Dermis lymphatic vessel endothelial cell (primary cell): ENCODE measurements around the gene NTRK1. TPM values are rescaled to one million over a fixed set of nuclear protein-coding genes. Genes with fewer than 3 reads are reported as not detected.

Source experiments
- total RNA-seq: library from RNA; depleted of rRNA; stranded (reverse); fragments of >200 nt; gene quantifications from 2 replicates; pipeline ENCODE4 v1.2.1, GENCODE V29; 2014

Gene NTRK1
- total RNA-seq: not detected in 2 replicates

GRCh38 chr1:156860628-156861423, at the start of gene NTRK1:
NTRK1 (plus strand) TSS chr1:156860865; CDS start chr1:156860935, 70 bp downstream.

GRCh38 chr1:156816561-156817328, 43.9 kb upstream of the NTRK1 start, which contains the start of gene SH2D2A:
SH2D2A (minus strand) TSS chr1:156816848; CDS start chr1:156816708, 140 bp downstream.

DNA sequence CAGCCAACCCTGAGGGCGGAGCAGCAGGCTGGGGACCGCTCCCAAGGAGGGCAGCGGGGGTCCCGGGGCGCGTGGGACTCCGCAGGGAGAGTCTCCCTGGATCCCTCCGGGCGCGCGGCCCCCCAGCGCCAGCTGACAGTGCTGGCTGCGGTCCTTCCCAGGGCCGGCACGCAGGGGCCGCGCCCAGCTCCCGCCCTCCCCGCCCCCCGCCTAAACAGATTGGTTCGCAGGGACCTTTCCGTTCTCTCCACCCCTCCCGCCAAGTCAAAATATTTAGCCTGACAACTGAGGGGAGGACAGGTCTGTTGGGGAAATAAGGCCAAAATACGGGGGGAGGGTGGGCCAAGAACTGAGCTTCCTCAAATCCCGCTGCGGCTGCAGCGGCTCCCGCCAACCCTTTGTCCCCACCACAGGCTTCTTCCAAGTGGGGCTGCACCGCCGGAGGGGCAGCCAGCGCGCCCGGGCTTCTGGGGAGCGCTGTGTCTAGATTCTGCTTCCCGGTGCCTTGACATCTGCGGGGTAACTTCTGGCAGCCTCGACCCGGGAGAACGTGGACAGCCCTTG, 1.6 kb upstream of the NTRK1 start, which contains the start of gene INSRR:
INSRR (minus strand) TSS at position 159 of the 564 bp plus-strand sequence. CDS start 496 bp downstream, outside the sequence.

GRCh38 chr1:156893048-156893953, 32.6 kb downstream of the NTRK1 start, which contains the start of gene PEAR1:
PEAR1 (plus strand) TSS chr1:156893718; CDS start chr1:156903927, 10,209 bp downstream.

DNA sequence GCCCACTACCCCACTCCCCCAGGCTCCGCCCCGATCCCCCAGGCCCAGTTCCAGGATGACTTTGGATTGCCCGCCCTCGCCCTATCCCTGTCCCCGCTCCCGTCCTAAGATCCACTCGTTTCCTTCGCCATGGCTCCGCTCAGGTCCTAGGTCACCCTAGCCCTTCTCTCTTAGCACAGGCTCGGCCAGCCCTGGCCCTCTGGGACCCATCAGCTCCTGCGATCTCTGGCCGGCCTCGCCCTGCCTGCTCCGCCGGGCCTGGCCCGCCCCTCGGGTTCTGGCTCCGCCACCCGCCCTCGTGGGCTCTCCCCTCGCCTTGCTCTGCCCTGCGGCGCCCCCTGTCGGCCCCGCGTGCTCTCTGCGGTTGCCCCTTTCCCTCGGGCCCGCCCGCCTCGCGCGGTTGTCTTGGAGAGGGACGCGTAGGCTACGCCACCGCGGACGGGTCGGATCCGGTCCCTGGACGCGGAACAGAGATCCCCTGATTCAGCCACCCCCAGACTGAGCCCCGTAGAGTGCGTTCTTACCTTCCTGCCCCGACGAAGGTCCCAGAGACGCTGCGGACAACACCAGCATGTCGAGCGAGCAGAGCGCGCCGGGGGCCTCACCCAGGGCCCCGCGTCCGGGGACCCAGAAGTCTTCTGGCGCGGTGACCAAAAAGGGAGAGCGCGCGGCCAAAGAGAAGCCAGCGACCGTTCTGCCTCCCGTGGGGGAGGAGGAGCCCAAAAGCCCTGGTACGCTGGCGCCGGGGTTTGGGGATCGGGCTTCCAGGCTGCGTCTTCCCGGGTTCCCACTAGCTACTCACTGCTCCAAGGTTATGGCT, 59.8 kb downstream of the NTRK1 start, which contains the start of gene LRRC71:
LRRC71 (plus strand) TSS at position 400 of the 820 bp plus-strand sequence; CDS start at position 572, 172 bp downstream.

Other genes with a start within 250 kb of the NTRK1 start
- under 0.01 TPM in 1 of 2 replicates, not detected in the other for gene HAPLN2, start 241.4 kb upstream of the NTRK1 start, total RNA-seq
- gene BCAN, start 218.7 kb upstream of the NTRK1 start, total RNA-seq: not detected in 2 replicates
- 22.0 and 36.2 TPM in 2 replicates for gene NES, start 183.5 kb upstream of the NTRK1 start, total RNA-seq
- gene CRABP2, start 155.3 kb upstream of the NTRK1 start, total RNA-seq: not detected in 2 replicates
- 8.3 and 12.1 TPM in 2 replicates for gene METTL25B, start 132.4 kb upstream of the NTRK1 start, total RNA-seq
- gene ISG20L2, start 132.1 kb upstream of the NTRK1 start, total RNA-seq: 5.6 and 7.9 TPM in 2 replicates
- 29.9 and 31.7 TPM in 2 replicates for gene MRPL24, start 119.8 kb upstream of the NTRK1 start, total RNA-seq
- gene HDGF, start 109.2 kb upstream of the NTRK1 start, total RNA-seq: 86.1 and 98.6 TPM in 2 replicates
- 9.6 and 11.3 TPM in 2 replicates for gene PRCC, start 93.3 kb upstream of the NTRK1 start, total RNA-seq
- gene SH2D2A, start 44.0 kb upstream of the NTRK1 start, total RNA-seq: not detected in 2 replicates
- gene INSRR, start 1.7 kb upstream of the NTRK1 start, total RNA-seq: not detected in 2 replicates
- gene PEAR1, start 32.9 kb downstream of the NTRK1 start, total RNA-seq: 16.5 and 19.1 TPM in 2 replicates
- gene LRRC71, start 59.8 kb downstream of the NTRK1 start, total RNA-seq: 0.11 and 0.43 TPM in 2 replicates
- gene ARHGEF11, start 184.9 kb downstream of the NTRK1 start, total RNA-seq: 19.6 and 26.1 TPM in 2 replicates
- gene ETV3L, start 238.9 kb downstream of the NTRK1 start, total RNA-seq: not detected in 2 replicates